ENCODE data around the gene RLF. TPM values are rescaled to one million over a fixed set of nuclear protein-coding genes. Genes with fewer than 3 reads are reported as not detected.
A peak's percentile ranks its signal among the peaks of the same experiment; 100 is the strongest.

Gene RLF
- total and polyA plus RNA-seq, 2 donors (not counting 1 experiment from before 2014, with no cell fraction given): 12.4 to 20.8 TPM

- Histone ChIP-seq H3K4me3 (replicated peaks in 1 of 4; ENCODE audit: control extremely low read depth in 1 of 4, insufficient read depth in 1 of 4, low read depth in 3 of 4, low read length in 4 of 4) (no peak overlapping the region), H3K4me2 (ENCODE audit: extremely low read depth, insufficient read depth, low read length) (no peak overlapping the region), H4K20me1 (ENCODE audit: control insufficient read depth, extremely low read depth, insufficient read depth, low read length) (no peaks in the 10 kb centered on the region), H3K36me3 (ENCODE audit: control insufficient read depth, insufficient read depth, low read length) (no peaks in the 10 kb centered on the region), H3K27ac (ENCODE audit: insufficient read depth, low read length) (no peak overlapping the region), H3K9ac (ENCODE audit: insufficient read depth, low read length) (no peak overlapping the region), H3K79me2 (ENCODE audit: control insufficient read depth, insufficient read depth, low read length) (peaks cover 89% of the 10 kb centered on the region), H2AFZ (ENCODE audit: low read length) (no peak overlapping the region), H3K27me3 (ENCODE audit: control insufficient read depth, insufficient read depth, low read length) (no peaks in the 10 kb centered on the region), H3K9me3 (ENCODE audit: control insufficient read depth, insufficient read depth, low read depth, low read length) (no peaks in the 10 kb centered on the region), H3K4me1 (ENCODE audit: control insufficient read depth, extremely low read depth, insufficient read depth, low read length) (no peaks in the 10 kb centered on the region)
- DNase-seq (ENCODE audit: low read depth in 2 of 2): no peak
- no peak for TF ChIP-seq CTCF (conservative IDR thresholded peaks at IDR 0.05 in 1 of 2, IDR thresholded peaks at IDR 0.05 in 1 of 2; ENCODE audit: low read depth in 1 of 2, low read length in 2 of 2)
- TF ChIP-seq EZH2 (IDR thresholded peaks at IDR 0.05; ENCODE audit: low read length, missing control alignments): no peak
Measured at GRCh38 chr1:40178200-40178599, 17.0 kb downstream of the RLF start.

GRCh38 chr1:40179496-40180089 lies 18.4 kb downstream of the RLF start:
- no peak overlapping the region for H3K9ac ChIP-seq (ENCODE audit: insufficient read depth, low read length)
- peaks cover 2% of the 10 kb centered on the region for H4K20me1 ChIP-seq (ENCODE audit: control insufficient read depth, extremely low read depth, insufficient read depth, low read length)
- no peak overlapping the region for H3K4me3 ChIP-seq (replicated peaks in 1 of 4; ENCODE audit: control extremely low read depth in 1 of 4, insufficient read depth in 1 of 4, low read depth in 3 of 4, low read length in 4 of 4)
- no peaks in the 10 kb centered on the region for H3K4me1 ChIP-seq (ENCODE audit: control insufficient read depth, extremely low read depth, insufficient read depth, low read length)
- no peak overlapping the region for H2AFZ ChIP-seq (ENCODE audit: low read length)
- H3K79me2 ChIP-seq (ENCODE audit: control insufficient read depth, insufficient read depth, low read length): peaks cover 91% of the 10 kb centered on the region
- H3K9me3 ChIP-seq (ENCODE audit: control insufficient read depth, insufficient read depth, low read depth, low read length): no peaks in the 10 kb centered on the region
- no peaks in the 10 kb centered on the region for H3K36me3 ChIP-seq (ENCODE audit: control insufficient read depth, insufficient read depth, low read length)
- H3K4me2 ChIP-seq (ENCODE audit: extremely low read depth, insufficient read depth, low read length): no peak overlapping the region
- H3K27me3 ChIP-seq (ENCODE audit: control insufficient read depth, insufficient read depth, low read length): no peaks in the 10 kb centered on the region
- H3K27ac ChIP-seq (ENCODE audit: insufficient read depth, low read length): no peak overlapping the region
- no peak for DNase-seq (ENCODE audit: low read depth in 2 of 2)
- TF ChIP-seq CTCF (conservative IDR thresholded peaks at IDR 0.05 in 1 of 2, IDR thresholded peaks at IDR 0.05 in 1 of 2; ENCODE audit: low read depth in 1 of 2, low read length in 2 of 2): no peak
- no peak for TF ChIP-seq EZH2 (IDR thresholded peaks at IDR 0.05; ENCODE audit: low read length, missing control alignments)

- TF ChIP-seq CTCF (conservative IDR thresholded peaks at IDR 0.05 in 1 of 2, IDR thresholded peaks at IDR 0.05 in 1 of 2; ENCODE audit: low read depth in 1 of 2, low read length in 2 of 2) (peak; percentile 36 to 59), EZH2 (IDR thresholded peaks at IDR 0.05; ENCODE audit: low read length, missing control alignments) (no peak)
- no peak overlapping the region for H3K4me3 ChIP-seq (replicated peaks in 1 of 4; ENCODE audit: control extremely low read depth in 1 of 4, insufficient read depth in 1 of 4, low read depth in 3 of 4, low read length in 4 of 4)
- H3K27ac ChIP-seq (ENCODE audit: insufficient read depth, low read length): no peak overlapping the region
- H3K9ac ChIP-seq (ENCODE audit: insufficient read depth, low read length): no peak overlapping the region
- no peak overlapping the region for H2AFZ ChIP-seq (ENCODE audit: low read length)
- DNase-seq (ENCODE audit: low read depth in 2 of 2): peak; percentile 38 to 58
- H3K79me2 ChIP-seq (ENCODE audit: control insufficient read depth, insufficient read depth, low read length): peaks cover 87% of the 10 kb centered on the region
- no peaks in the 10 kb centered on the region for H3K27me3 ChIP-seq (ENCODE audit: control insufficient read depth, insufficient read depth, low read length)
- H3K4me2 ChIP-seq (ENCODE audit: extremely low read depth, insufficient read depth, low read length): no peak overlapping the region
- H3K36me3 ChIP-seq (ENCODE audit: control insufficient read depth, insufficient read depth, low read length): no peaks in the 10 kb centered on the region
- peaks cover 2% of the 10 kb centered on the region for H4K20me1 ChIP-seq (ENCODE audit: control insufficient read depth, extremely low read depth, insufficient read depth, low read length)
- peaks cover 2% of the 10 kb centered on the region for H3K4me1 ChIP-seq (ENCODE audit: control insufficient read depth, extremely low read depth, insufficient read depth, low read length)
- no peaks in the 10 kb centered on the region for H3K9me3 ChIP-seq (ENCODE audit: control insufficient read depth, insufficient read depth, low read depth, low read length)
Measured at GRCh38 chr1:40183055-40183710, 22.0 kb downstream of the RLF start.

All from fibroblast of lung (primary cell).